A549 (cell line): ENCODE measurements around the gene CSTF3.

Experiments
- MAZ ChIP-seq: fragments of 150-350 bp; IDR thresholded peaks from 2 replicates; pipeline ENCODE4 v1.6.1; 2014; ENCODE audit warnings: antibody characterized with exemption, low read depth, low read length, borderline replicate concordance
- POLR2A ChIP-seq: IDR thresholded peaks from 2 replicates; pipeline ENCODE4 v1.6.1; 2012; ENCODE audit warnings: mild to moderate bottlenecking, low read length
- TF ChIP-seq, protein P1 (sequence below): fragments of >200 bp; sonication (Bioruptor Twin); formaldehyde crosslinking; IDR thresholded peaks from 3 replicates; pipeline ENCODE4 v1.5.1; 2016

DNA sequence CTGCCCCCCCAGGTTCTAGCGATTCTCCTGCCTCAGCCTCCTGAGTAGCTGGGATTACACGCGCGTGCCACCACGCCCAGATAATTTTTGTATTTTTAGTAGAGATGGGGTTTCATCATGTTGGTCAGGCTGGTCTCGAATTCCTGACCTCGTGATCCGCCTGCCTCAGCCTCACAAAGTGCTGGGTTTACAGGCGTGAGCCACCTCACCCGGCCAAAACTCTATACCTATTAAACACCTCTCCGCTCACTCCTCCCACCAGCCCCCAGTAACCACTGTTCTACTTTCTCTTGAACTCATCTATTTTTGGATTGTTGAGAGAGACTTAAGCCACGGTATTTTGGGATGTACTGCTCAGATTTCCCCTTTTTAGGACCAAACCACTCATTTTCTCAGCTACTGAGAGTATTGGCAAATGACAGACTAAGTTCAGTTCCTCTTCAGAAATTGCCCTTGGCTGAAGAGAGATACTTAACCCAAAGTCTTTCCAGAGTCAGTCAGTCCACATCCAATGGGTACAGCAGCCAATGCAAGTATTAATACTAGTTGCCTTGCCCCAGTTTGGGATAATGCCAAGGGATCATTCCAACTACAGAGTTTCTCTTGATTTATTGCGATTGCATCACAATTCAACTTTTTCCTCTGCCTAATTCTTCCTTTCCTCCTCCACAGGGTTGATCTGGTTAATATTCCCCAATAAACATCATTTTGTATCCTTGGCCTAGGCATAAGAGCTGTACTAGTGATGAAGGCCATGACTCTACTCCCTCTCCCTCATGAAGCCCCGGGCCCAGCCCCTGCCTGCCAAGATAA, 36.8 kb upstream of the CSTF3 start:
- TF ChIP-seq POLR2A (no peak), MAZ (no peak)
- TF ChIP-seq, protein P1, sequence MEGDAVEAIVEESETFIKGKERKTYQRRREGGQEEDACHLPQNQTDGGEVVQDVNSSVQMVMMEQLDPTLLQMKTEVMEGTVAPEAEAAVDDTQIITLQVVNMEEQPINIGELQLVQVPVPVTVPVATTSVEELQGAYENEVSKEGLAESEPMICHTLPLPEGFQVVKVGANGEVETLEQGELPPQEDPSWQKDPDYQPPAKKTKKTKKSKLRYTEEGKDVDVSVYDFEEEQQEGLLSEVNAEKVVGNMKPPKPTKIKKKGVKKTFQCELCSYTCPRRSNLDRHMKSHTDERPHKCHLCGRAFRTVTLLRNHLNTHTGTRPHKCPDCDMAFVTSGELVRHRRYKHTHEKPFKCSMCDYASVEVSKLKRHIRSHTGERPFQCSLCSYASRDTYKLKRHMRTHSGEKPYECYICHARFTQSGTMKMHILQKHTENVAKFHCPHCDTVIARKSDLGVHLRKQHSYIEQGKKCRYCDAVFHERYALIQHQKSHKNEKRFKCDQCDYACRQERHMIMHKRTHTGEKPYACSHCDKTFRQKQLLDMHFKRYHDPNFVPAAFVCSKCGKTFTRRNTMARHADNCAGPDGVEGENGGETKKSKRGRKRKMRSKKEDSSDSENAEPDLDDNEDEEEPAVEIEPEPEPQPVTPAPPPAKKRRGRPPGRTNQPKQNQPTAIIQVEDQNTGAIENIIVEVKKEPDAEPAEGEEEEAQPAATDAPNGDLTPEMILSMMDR, result no peak
